ENCODE measurements around the gene FOXO3.

The FOXO3 gene

DNA sequence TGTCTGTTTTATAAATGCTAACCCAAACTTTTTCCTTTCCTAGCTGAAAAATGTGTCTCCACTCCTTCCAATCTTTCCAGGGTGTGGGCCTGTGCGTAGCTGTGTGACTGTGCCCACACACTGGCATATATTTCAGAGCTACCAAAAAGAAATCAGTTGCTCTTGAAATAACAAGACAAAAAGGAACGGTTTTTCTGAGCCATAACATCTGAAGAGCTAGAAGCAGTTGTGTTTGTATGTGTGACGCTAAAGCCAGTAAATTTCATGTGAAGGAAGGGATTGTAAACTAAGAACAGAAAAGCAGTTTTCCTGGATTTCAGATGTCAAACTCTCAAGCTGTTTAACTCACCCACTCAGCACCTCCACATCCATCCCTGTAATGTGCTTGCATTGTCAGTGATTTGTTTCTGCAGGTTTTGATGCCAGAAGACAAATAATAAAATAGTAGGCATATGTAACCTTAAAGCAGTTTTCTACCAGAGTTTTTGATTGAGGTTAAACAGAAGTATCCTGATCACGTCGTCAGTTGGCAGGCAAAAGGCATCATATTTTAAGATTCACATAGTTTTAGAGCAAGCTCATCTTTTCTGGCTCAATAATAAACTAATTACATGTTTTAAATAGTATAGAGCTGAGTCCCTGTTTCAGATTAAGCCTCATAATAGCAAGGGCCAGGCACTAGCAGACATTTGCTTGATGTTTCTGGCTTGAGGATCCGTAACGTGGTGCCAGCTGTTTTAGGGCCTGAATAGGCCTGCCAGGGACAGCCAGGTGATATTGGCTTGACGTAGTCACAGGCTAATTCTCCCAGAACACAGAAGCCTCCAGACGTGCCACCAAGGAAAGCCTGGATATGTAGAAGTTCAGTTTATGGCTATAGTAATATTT, 90.9 kb downstream of the FOXO3 start:
- CTCF ChIA-PET: interaction anchor here (0.6 kb wide), 1 partner anchor 91 kb away, joined by 3 read pairs; no protein-coding TSS in a partner anchor
- DNase-seq (ENCODE audit: low spot score): peak; percentile 26
- H3K27ac ChIP-seq: peak overlapping the region; percentile 86
- POLR2A ChIA-PET (ENCODE audit: low non-redundant PET): no interaction called here
- TF ChIP-seq, protein P1, sequence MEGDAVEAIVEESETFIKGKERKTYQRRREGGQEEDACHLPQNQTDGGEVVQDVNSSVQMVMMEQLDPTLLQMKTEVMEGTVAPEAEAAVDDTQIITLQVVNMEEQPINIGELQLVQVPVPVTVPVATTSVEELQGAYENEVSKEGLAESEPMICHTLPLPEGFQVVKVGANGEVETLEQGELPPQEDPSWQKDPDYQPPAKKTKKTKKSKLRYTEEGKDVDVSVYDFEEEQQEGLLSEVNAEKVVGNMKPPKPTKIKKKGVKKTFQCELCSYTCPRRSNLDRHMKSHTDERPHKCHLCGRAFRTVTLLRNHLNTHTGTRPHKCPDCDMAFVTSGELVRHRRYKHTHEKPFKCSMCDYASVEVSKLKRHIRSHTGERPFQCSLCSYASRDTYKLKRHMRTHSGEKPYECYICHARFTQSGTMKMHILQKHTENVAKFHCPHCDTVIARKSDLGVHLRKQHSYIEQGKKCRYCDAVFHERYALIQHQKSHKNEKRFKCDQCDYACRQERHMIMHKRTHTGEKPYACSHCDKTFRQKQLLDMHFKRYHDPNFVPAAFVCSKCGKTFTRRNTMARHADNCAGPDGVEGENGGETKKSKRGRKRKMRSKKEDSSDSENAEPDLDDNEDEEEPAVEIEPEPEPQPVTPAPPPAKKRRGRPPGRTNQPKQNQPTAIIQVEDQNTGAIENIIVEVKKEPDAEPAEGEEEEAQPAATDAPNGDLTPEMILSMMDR (conservative IDR thresholded peaks at IDR 0.05; ENCODE audit: low read depth): no peak

DNA sequence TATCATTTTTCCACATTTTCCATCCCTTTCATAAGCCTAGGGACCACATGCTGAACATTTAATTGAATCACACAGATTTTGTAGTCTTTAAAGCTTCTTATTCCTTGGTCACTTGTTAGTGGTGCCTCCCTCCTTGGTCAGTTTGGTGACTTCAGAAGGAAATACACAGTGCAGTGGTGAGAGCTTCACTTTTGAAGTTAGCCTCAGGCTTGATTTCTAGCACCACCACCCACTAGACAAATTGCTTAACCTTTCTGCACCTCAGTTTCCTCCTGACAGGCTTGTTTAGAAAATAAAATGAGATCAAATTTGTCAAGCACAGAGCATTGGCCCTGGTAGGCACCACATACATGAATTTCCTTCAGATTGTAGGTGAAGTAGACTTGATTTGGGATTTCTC, 91.7 kb downstream of the FOXO3 start:
- CTCF ChIA-PET: no interaction called here
- H3K27ac ChIP-seq: peak overlapping the region; percentile 86
- no peak for DNase-seq (ENCODE audit: low spot score)
- POLR2A ChIA-PET (ENCODE audit: low non-redundant PET): no interaction called here
- TF ChIP-seq, protein P1 (conservative IDR thresholded peaks at IDR 0.05; ENCODE audit: low read depth): no peak

DNA sequence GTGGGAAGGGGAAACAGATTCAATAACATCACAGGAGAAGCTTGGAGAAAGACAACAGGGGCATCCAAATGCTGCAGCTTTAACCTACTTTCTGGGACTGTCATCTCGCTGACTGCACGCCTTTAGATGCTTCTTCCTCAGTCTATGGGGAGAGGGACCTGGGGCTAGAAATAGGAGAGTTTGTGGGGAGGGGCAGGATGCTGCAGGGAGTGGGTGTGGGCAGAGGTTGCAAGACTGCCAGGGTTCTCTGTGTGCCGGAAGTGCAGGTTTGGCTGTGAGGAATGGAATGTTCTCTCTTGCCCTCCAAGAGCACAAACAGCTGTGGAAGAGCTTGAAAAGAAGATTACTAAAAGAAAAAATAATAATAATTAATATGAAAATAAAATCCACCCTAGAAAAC, 93.2 kb downstream of the FOXO3 start:
- ChIA-PET CTCF (no interaction called here), POLR2A (ENCODE audit: low non-redundant PET) (no interaction called here)
- DNase-seq (ENCODE audit: low spot score): no peak
- H3K27ac ChIP-seq: peak overlapping the region; percentile 86
- TF ChIP-seq, protein P1 (conservative IDR thresholded peaks at IDR 0.05; ENCODE audit: low read depth): no peak

DNA sequence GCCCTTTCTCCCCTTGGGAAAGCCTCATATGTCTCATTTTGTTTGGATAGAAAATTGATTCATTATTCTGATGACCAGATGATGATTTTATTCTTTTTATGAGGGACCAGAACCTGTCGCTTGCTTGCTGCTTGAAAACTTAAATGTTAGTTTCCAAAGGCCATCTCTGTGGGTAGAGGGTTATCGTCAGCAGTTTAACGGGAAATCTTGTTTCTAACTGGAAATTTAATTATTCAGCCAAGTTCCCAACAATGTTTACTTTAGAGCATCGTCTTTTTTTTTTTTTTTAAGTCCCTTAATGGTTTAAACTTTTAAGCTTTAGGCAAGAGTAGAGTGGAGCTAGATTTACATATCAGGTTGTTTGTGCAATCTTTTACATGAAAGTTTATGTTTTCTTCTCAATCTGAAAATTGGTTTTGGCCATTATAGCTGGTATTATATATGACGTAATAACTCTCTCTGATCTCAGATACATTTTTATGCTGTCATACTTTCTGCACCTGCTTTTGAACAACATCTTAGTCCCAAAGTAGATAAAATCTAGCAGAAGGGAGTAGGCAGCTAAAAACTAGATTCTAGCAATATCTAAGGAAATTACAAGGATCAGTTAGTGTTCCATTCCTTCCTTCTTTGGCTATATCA, 93.9 kb downstream of the FOXO3 start:
- no peak for DNase-seq (ENCODE audit: low spot score)
- CTCF ChIA-PET: interaction anchor here (0.7 to 1.0 kb wide), 2 partner anchors 17 to 419 kb away, joined by 3 to 5 read pairs; no protein-coding TSS in a partner anchor
- peak overlapping the region; percentile 86 for H3K27ac ChIP-seq
- POLR2A ChIA-PET (ENCODE audit: low non-redundant PET): no interaction called here
- TF ChIP-seq, protein P1 (conservative IDR thresholded peaks at IDR 0.05; ENCODE audit: low read depth): no peak

DNA sequence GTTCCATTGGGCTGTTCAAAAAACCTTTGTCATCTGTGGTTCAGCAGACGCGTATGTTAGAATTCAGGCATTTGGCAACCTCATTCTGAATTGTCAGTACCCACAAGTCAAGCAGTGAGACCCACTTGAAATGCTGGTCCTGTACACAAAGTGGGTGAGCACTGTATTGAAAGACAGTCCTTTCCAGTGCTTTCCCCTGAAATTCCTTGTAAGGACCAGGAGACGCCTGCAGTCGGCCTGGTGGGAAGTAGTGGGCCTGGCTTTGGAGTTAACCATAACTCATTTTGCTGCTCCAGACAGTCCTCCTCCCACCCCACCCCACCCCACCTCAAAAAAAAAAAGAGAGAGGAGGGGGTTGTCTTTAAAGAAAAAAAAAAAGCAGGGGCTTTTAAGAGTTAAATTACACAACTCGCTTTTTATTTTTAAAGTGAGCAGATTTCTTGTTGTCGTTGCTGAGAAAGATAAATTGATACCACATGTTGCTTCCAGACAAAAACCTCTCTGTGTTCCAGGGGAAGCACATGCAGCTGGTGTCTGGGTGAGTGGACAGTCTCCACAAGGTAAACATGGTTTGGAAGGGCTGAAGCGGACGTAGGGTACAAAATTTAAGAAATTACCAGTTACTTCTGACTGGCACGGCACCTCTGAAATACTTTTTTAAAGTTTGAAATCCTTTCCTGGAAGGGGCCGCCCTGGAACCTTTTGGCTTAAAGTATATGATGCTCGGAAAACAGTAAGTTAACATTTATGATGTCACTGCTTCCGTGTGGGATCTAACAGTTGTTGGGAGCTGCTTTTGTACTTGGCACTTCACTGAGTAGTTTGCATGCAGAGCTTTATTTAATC, 95.3 kb downstream of the FOXO3 start:
- CTCF ChIA-PET: no interaction called here
- TF ChIP-seq, protein P1 (conservative IDR thresholded peaks at IDR 0.05; ENCODE audit: low read depth): no peak
- peak overlapping the region; percentile 52 for H3K27ac ChIP-seq
- POLR2A ChIA-PET (ENCODE audit: low non-redundant PET): no interaction called here
- no peak for DNase-seq (ENCODE audit: low spot score)

DNA sequence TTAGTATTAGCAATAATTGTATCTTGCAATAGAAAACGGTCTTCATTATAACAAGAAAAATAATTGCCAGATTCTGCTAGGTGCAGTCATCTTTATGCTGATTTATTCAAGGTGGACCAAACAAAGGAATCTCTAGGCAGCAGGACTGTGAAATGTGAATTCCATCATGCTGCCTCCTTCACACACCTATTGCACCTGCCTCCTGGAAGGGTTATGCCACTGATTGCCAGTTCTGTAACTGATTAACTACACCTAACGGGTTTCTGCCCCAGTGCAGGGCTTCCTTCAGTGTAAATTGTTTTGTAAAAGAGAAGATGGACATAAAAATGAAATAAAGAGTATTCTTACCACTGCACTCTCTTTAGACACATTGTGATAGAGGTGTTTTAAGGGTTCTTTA, 96.1 kb downstream of the FOXO3 start:
- POLR2A ChIA-PET (ENCODE audit: low non-redundant PET): no interaction called here
- CTCF ChIA-PET: interaction anchor here (1.0 kb wide), 1 partner anchor 30 kb away, joined by 3 read pairs; no protein-coding TSS in a partner anchor
- DNase-seq (ENCODE audit: low spot score): no peak
- TF ChIP-seq, protein P1 (conservative IDR thresholded peaks at IDR 0.05; ENCODE audit: low read depth): no peak
- H3K27ac ChIP-seq: no peak overlapping the region
